GM18909 (cell line): ENCODE results near the gene ARMC3.
A peak's percentile ranks its signal among the peaks of the same experiment; 100 is the strongest.
"Not testable (repeated sequence)": the region's sequence is repeated elsewhere in the genome, so short reads cannot be mapped to it uniquely, and the experiment has no call there.

Source experiments
- ATAC-seq: cut with Tn5 transposase; IDR thresholded peaks from one replicate; pipeline ENCODE4 v1.9.1; 2021; ENCODE audit warnings: mild to moderate bottlenecking; ENCODE audit not compliant: unreplicated experiment, poor library complexity

The ARMC3 gene

GRCh38 chr10:23040002-23040401 is 112.1 kb downstream of the ARMC3 start:
- ATAC-seq = no peak

GRCh38 chr10:23046027-23046426 is 118.2 kb downstream of the ARMC3 start:
- ATAC-seq = no peak

GRCh38 chr10:23047201-23048050 is 119.6 kb downstream of the ARMC3 start:
- ATAC-seq = no peak

GRCh38 chr10:23048191-23048590 is 120.3 kb downstream of the ARMC3 start:
- no peak for ATAC-seq

- ATAC-seq = no peak
These were observed 123.4 kb downstream of the ARMC3 start for GRCh38 chr10:23051278-23051677.

GRCh38 chr10:23051855-23052331 is 124.0 kb downstream of the ARMC3 start:
- no peak for ATAC-seq

GRCh38 chr10:23053036-23053435 is 125.2 kb downstream of the ARMC3 start:
- no peak for ATAC-seq

- no peak for ATAC-seq
These were observed 127.8 kb downstream of the ARMC3 start for GRCh38 chr10:23055424-23056185.

- ATAC-seq = no peak
These were observed 128.3 kb downstream of the ARMC3 start for GRCh38 chr10:23056186-23056579.

- ATAC-seq = no peak
These were observed 130.5 kb downstream of the ARMC3 start for GRCh38 chr10:23058366-23058765.

GRCh38 chr10:23060918-23061317 is 133.1 kb downstream of the ARMC3 start:
- ATAC-seq = no peak

- no peak for ATAC-seq
These were observed 135.5 kb downstream of the ARMC3 start for GRCh38 chr10:23063045-23063972.

- no peak for ATAC-seq
These were observed 136.3 kb downstream of the ARMC3 start for GRCh38 chr10:23063973-23064812.

GRCh38 chr10:23064813-23065114 is 136.9 kb downstream of the ARMC3 start:
- ATAC-seq = not testable (repeated sequence)

- no peak for ATAC-seq
These were observed 137.5 kb downstream of the ARMC3 start for GRCh38 chr10:23065181-23065948.

GRCh38 chr10:23067337-23067736 is 139.5 kb downstream of the ARMC3 start:
- ATAC-seq = no peak

- ATAC-seq = peak; percentile 69
These were observed 140.3 kb downstream of the ARMC3 start for GRCh38 chr10:23067939-23068775.
